Gastroesophageal sphincter (tissue), 3 donors: ENCODE data around the gene AAK1.

Source experiments
- EP300 ChIP-seq: sonication (generic); formaldehyde crosslinking; IDR thresholded peaks from one replicate; pipeline ENCODE4 v1.6.1; 2017; ENCODE audit warnings: antibody characterized with exemption, mild to moderate bottlenecking
- POLR2A ChIP-seq, 2 donors: fragments of 450-650 bp; IDR thresholded peaks; one replicate each; pipeline ENCODE4 v1.6.1; 2017; ENCODE audit warnings: antibody characterized with exemption in 2 of 2, mild to moderate bottlenecking in 2 of 2, moderate library complexity in 1 of 2
- POLR2AphosphoS5 ChIP-seq: sonication (generic); formaldehyde crosslinking; IDR thresholded peaks from one replicate; pipeline ENCODE4 v1.6.1; 2017; ENCODE audit warnings: antibody characterized with exemption
- TF ChIP-seq, protein P1 (sequence below), 4 experiments: fragments of 200-600 bp in 2 of 4; fragments of 450-650 bp in 2 of 4; sonication (generic) in 1 of 4; IDR thresholded peaks; one replicate each; pipeline ENCODE4 v1.5.1; 2017 to 2019; ENCODE audit warnings: antibody characterized with exemption in 4 of 4, mild to moderate bottlenecking in 2 of 4, moderate library complexity in 2 of 4

DNA sequence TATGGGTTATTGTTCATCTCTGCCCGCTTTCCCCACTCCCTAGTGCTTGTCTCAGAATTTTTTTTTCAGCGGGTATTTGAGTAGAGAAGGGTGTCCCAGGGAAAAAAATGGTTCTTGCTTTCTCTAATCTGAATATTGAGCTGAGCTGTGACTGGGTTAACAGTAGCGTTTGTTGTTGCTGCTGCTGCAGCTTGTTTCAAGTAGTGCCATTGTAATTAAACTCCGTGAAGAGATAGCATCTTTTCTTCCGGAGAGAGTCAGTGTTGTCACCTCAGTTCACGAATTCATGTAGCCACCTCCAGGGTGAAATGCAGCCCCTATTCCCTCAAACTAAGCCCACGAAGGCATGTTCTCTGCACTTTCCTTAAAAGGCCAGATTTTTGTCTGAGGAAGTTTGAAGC, 1.5 kb upstream of the AAK1 start:
- TF ChIP-seq, protein P1, sequence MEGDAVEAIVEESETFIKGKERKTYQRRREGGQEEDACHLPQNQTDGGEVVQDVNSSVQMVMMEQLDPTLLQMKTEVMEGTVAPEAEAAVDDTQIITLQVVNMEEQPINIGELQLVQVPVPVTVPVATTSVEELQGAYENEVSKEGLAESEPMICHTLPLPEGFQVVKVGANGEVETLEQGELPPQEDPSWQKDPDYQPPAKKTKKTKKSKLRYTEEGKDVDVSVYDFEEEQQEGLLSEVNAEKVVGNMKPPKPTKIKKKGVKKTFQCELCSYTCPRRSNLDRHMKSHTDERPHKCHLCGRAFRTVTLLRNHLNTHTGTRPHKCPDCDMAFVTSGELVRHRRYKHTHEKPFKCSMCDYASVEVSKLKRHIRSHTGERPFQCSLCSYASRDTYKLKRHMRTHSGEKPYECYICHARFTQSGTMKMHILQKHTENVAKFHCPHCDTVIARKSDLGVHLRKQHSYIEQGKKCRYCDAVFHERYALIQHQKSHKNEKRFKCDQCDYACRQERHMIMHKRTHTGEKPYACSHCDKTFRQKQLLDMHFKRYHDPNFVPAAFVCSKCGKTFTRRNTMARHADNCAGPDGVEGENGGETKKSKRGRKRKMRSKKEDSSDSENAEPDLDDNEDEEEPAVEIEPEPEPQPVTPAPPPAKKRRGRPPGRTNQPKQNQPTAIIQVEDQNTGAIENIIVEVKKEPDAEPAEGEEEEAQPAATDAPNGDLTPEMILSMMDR (IDR thresholded peaks at IDR 0.05) = no peak
- TF ChIP-seq EP300 = no peak
- no peak for TF ChIP-seq POLR2A (IDR thresholded peaks at IDR 0.05)
- no peak for TF ChIP-seq POLR2AphosphoS5
